ENCODE measurements around the gene AVP. TPM values are rescaled to one million over a fixed set of nuclear protein-coding genes. Genes with fewer than 3 reads are reported as not detected.
A peak's percentile ranks its signal among the peaks of the same experiment; 100 is the strongest.

Gene AVP
- total and polyA plus RNA-seq, 8 donors: not detected

- Histone ChIP-seq H3K36me3 (no peaks in the 10 kb centered on the region), H3K4me3 (no peak overlapping the region)
Measured at GRCh38 chr20:3093861-3094361, 9.4 kb upstream of the AVP start.

DNA sequence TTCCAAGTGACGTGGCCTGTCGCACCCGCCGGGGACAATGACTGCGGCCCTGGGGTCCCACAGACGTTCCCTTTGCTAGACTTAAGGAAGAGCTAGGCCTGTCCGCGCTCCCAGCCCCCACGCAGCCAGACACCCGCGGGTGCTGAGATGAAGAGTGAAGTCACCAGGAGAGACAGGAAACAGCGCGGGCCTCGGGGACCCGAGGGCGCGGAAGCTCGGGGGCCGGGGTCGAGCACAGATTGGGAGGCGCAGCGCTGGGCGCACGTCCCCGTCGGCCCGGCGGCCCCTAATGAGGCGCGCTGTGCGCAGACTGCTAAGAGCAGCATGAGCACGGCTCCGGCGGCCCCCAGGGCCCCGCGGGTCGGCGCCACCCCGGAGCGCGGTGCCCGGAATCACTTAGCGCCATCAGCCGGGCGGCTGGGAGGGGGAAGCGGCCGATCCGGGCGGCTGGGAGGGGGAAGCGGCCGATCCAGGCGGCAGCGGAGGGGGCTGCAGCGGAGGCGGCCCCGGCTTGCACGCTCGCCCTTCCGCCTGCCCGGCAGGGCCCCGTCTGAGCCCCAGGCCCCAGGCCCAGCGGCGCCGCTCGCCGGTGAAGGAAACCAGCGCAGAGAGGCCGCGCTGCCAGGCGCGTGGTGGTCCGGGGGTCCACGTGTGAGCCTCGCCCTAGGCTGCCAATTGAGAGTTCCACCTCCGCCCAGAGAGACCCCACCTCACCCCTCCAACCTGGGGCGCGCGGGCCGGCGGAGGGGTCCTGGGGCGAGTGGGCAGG is 8.3 kb upstream of the AVP start:
- Histone ChIP-seq H3K4me1 (peaks cover 0 to 14% (median 8%) of the 10 kb centered on the region in 4 donors), H3K27ac (no peak overlapping the region), H3K36me3 (no peaks in the 10 kb centered on the region), H3K4me3 (peak overlapping the region; percentile 17 to 42 (median 32)), H3K27me3 (peaks cover 6 to 60% (median 21%) of the 10 kb centered on the region in 3 donors), H3K9me3 (no peaks in the 10 kb centered on the region)
- 7 to 16% (median 10%) methylated on average over 30 to 79 of the region's 81 CpGs for WGBS, 5 donors
- TF ChIP-seq EP300 (IDR thresholded peaks at IDR 0.05): no peak
- no peak for TF ChIP-seq POLR2AphosphoS5 (IDR thresholded peaks at IDR 0.05)
- TF ChIP-seq POLR2A (IDR thresholded peaks at IDR 0.05): no peak
- TF ChIP-seq, protein P1, sequence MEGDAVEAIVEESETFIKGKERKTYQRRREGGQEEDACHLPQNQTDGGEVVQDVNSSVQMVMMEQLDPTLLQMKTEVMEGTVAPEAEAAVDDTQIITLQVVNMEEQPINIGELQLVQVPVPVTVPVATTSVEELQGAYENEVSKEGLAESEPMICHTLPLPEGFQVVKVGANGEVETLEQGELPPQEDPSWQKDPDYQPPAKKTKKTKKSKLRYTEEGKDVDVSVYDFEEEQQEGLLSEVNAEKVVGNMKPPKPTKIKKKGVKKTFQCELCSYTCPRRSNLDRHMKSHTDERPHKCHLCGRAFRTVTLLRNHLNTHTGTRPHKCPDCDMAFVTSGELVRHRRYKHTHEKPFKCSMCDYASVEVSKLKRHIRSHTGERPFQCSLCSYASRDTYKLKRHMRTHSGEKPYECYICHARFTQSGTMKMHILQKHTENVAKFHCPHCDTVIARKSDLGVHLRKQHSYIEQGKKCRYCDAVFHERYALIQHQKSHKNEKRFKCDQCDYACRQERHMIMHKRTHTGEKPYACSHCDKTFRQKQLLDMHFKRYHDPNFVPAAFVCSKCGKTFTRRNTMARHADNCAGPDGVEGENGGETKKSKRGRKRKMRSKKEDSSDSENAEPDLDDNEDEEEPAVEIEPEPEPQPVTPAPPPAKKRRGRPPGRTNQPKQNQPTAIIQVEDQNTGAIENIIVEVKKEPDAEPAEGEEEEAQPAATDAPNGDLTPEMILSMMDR (IDR thresholded peaks at IDR 0.05): no peak
- intact Hi-C loops (cut with DNase I; ENCODE audit: low total_unique reads): no loop called here
- DNase-seq: peak in 1 of 2 donors; percentile 68

More at GRCh38 chr20:3093861-3094361, 9.4 kb upstream of the AVP start:
- no peak overlapping the region for H3K27ac ChIP-seq
- intact Hi-C loops (cut with DNase I; ENCODE audit: low total_unique reads): no loop called here
- H3K4me1 ChIP-seq: peaks cover 0 to 14% (median 8%) of the 10 kb centered on the region in 4 donors
- peaks cover 6 to 57% (median 21%) of the 10 kb centered on the region in 3 donors for H3K27me3 ChIP-seq
- WGBS, 5 donors: 31 to 52% (median 50%) methylated on average over 9 to 10 of the region's 10 CpGs
- no peaks in the 10 kb centered on the region for H3K9me3 ChIP-seq
- TF ChIP-seq, protein P1 (IDR thresholded peaks at IDR 0.05): no peak
- TF ChIP-seq POLR2A (IDR thresholded peaks at IDR 0.05) (no peak), POLR2AphosphoS5 (IDR thresholded peaks at IDR 0.05) (no peak), EP300 (IDR thresholded peaks at IDR 0.05) (no peak)
- DNase-seq: no peak

GRCh38 chr20:3090565-3090964 is 6.0 kb upstream of the AVP start:
- Histone ChIP-seq H3K4me1 (peaks cover 0 to 14% (median 8%) of the 10 kb centered on the region in 4 donors), H3K4me3 (no peak overlapping the region), H3K9me3 (no peaks in the 10 kb centered on the region), H3K27ac (no peak overlapping the region), H3K36me3 (no peaks in the 10 kb centered on the region), H3K27me3 (peaks cover 6 to 63% (median 21%) of the 10 kb centered on the region in 3 donors)
- no peak for TF ChIP-seq POLR2A (IDR thresholded peaks at IDR 0.05)
- TF ChIP-seq POLR2AphosphoS5 (IDR thresholded peaks at IDR 0.05): no peak
- no peak for TF ChIP-seq EP300 (IDR thresholded peaks at IDR 0.05)
- TF ChIP-seq, protein P1 (IDR thresholded peaks at IDR 0.05): no peak
- intact Hi-C loops (cut with DNase I; ENCODE audit: low total_unique reads): no loop called here
- 2 to 15% (median 7%) methylated on average over 1 of the region's 1 CpG for WGBS, 5 donors
- DNase-seq: no peak

- Histone ChIP-seq H3K4me1 (peaks cover 3 to 15% (median 12%) of the 10 kb centered on the region in 4 donors), H3K27me3 (peaks cover 3 to 66% (median 30%) of the 10 kb centered on the region in 3 donors), H3K27ac (no peak overlapping the region), H3K9me3 (no peaks in the 10 kb centered on the region), H3K4me3 (no peak overlapping the region), H3K36me3 (no peaks in the 10 kb centered on the region)
- TF ChIP-seq, protein P1 (IDR thresholded peaks at IDR 0.05): no peak
- TF ChIP-seq POLR2A (IDR thresholded peaks at IDR 0.05) (no peak), EP300 (IDR thresholded peaks at IDR 0.05) (no peak), POLR2AphosphoS5 (IDR thresholded peaks at IDR 0.05) (no peak)
- no peak for DNase-seq
- intact Hi-C loops (cut with DNase I; ENCODE audit: low total_unique reads): no loop called here
- 68 to 81% (median 79%) methylated on average over 7 of the region's 7 CpGs for WGBS, 5 donors
Measured at GRCh38 chr20:3088031-3088430, 3.5 kb upstream of the AVP start.

All from stomach (tissue), 9 donors.